NCI-H82 (cell line): ENCODE data around the gene OR10J1.
"Not testable (repeated sequence)": the region's sequence is repeated elsewhere in the genome, so short reads cannot be mapped to it uniquely, and the experiment has no call there.

ENCODE experiments used
- DNase-seq: peaks from one replicate; lab custom pipeline; 2025; lab: John Stamatoyannopoulos, UW

Gene OR10J1

DNA sequence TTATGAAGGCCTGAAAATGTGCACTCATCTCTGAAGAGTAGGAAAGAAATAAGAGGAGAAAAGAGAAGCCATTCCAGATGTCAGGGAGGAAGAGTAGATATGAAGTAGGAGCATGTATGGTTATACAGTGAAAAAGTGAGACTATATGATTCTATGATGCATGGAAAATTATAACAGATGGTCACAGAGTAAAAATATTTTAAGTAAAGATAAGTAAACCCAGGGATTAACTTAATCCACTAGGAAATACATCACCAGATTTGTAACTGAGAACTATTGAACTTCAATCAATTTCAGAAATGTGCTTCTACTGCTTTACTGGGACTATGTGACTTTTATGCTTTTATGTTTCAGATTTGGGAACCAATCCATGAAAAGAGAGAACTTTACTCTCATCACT is at the start of gene OR10J1:
Gene OR10J1 (plus strand): TSS at position 301 of the 400 bp plus-strand sequence. CDS start 70 bp downstream, at position 371.
- DNase-seq: no peak

DNA sequence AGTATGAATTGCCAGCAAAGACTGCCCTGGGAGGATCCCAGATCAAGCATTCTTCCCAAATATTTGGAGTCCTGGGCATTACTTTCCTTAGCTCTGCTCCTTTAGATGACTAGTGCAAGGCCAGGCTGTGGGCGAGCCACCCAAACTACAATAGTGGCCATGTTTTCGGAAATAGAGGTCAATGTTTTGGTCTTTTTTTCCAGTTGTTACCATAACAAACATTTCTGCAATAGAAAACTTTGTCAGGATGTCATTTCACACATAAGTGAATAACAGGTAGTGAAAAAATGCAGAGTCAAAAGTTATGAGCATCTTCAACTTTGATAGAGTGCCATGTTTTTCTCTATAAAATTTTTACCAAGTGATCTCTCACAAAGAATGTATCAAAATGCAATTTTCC is 32.7 kb upstream of the OR10J1 start:
- DNase-seq: no peak

GRCh38 chr1:159408862-159409400 is 30.6 kb upstream of the OR10J1 start:
- no peak for DNase-seq

GRCh38 chr1:159421821-159422220 is 17.7 kb upstream of the OR10J1 start:
- peak; percentile 30 for DNase-seq

DNA sequence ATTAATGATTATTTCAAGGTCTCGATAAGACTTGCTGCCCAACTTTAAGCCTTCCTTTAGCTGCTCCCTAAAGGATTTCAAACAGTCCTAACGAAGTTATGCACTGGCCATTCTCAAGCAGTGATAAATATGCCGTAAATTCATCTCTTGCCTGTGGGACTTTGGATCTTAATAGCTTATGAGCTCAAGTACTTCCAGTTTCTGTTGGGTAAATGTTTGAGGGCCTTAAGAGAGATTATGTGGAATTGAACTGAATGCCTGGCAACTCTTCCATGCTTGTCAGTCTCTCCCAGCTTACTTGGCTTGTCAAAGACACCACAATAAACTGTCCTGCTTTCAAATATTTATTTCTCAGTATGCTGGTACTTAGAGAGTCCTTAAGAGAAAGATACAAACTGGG is 11.0 kb upstream of the OR10J1 start:
- no peak for DNase-seq

GRCh38 chr1:159429074-159429861 is 10.3 kb upstream of the OR10J1 start:
- DNase-seq: no peak

DNA sequence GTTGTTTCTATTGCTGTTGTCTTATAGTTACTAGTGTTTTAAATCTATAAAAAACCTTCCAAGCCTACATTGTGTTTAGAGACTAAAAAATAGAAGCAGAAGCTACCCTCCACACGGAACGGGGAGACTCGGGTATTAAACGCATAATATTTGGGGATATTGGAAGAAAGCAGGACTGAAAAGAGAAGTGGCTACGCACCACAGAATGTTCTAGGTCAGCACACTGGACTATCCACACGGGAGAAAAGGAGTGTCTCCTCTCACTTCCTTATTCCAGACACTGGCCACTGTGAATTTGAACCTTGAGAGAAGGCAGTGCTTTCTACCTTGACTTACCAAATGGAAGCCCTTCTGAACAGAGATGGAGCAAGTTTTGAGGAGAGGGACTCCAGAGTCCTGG is 8.5 kb upstream of the OR10J1 start:
- no peak for DNase-seq

DNA sequence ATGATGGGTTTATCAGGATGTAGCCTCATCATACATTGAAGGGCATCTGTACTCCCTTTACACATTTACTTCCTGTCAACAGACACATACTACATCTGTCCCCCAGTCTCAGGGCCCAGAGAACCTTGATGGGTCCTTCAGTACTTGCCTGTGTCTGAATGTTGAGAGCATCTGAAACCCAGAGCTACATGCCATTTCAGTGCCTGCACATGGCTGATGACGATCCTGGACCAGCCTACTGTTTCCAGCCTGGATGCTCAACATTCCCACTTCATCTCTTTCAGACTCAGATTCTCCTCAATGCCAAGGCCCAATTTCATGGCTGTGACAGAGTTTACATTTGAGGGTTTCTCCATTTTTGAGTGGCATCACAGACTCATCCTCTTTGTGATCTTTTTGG is 7.6 kb upstream of the OR10J1 start, which contains the start of gene OR10J4:
Gene OR10J4 (plus strand): TSS at position 301 of the 400 bp plus-strand sequence.
- no peak for DNase-seq

DNA sequence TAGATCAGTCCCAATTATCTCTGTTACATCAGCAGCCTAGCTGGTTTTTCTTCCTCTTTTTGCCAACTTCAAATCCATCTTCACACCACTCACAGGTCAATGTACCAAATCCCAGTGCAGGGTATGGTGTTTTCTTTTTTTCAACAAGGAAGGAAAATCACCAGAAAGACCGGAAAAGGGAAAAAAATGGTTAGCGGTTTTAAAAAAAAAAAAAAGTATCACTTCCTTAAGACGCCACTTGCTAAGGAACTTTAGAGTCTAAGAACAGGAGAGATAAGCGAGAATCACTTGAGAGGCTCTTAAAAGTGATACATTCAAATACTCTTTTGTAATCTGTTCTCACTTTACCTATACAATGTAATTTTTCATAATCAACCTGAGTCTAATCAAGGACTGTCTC is 3.1 kb upstream of the OR10J1 start:
- DNase-seq: no peak

- no peak for DNase-seq
Measured at GRCh38 chr1:159441360-159441759, 1.8 kb downstream of the OR10J1 start.

GRCh38 chr1:159442428-159442827 is 2.9 kb downstream of the OR10J1 start:
- DNase-seq: no peak

GRCh38 chr1:159443066-159443750 is 3.7 kb downstream of the OR10J1 start:
- no peak for DNase-seq

DNA sequence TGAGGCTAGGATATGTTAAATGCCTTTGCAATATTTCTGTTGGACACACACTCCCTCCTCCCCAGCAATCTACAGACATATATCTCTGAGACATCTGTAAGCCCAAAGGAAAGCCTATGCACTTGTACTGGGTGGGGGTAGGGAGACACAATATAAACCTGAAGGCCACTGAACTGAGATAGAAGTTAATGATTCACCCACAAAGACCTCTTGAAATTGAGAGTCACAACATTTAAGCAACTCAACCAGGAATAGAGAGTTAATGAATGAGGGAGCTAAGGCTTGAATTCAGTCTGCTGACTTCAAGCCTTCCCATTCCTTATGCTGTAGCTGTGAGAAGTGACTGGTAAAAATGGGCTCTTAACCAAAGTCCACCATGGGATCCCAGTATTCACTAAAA is 5.0 kb downstream of the OR10J1 start:
- no peak for DNase-seq

DNA sequence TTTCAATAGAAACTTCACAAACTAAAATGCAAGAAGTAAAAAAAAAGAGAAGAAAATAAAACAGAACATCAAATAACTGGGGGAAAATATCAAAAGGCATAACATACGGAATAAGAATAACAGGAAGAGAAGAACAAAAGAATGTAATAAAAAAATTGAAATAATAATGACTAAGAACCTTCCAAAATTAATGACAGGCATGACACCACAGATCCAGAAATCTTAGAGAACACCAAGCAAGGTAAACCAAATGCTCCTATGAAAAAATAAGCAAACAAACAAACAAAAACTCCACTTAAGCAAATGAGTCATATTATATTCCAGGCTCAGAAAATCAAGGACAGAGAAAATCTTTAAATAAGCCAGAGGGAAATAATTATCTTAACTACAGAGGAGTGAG is 8.7 kb downstream of the OR10J1 start:
- DNase-seq: no peak

- not testable (repeated sequence) for DNase-seq
Measured at GRCh38 chr1:159449605-159450004, 10.1 kb downstream of the OR10J1 start.

DNA sequence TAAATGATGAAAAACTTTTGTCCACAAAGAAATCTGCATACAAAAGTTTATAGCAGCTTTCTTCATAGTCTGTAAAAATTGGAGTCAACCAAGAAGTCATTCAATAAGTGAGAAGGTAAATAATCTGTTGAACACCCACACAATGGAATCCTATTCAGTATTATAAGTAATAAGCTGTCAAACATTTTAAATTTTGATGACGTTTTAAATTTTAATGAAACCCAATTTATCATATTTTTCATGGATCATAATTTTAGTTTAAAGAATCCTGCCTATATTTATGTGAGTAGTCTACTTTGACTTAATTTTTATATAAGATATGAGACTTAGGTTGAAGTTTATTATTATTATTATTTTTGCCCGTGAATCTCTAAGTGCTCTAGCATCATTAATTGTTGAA is 20.0 kb downstream of the OR10J1 start:
- DNase-seq: no peak

- DNase-seq: no peak
Measured at GRCh38 chr1:159465191-159465603, 25.7 kb downstream of the OR10J1 start.

DNA sequence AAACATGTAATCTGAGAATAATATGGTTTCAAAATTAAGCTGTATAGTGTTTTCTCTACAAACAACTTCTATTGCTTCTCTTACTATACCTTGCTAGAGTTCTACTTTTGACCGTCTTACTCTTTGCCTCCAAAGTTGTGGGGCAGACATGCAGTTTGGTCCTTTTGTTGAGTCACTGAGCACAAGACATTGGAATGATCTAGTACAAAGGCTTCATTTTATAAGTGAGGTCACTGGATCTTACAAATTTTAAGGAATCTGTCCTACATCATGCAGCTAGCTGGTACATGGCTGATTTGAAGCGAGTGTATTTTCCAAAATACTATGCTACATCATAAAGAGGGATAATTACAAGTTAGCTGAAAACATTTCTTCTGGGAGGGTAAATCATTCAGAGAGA is 28.8 kb downstream of the OR10J1 start:
- DNase-seq: no peak

GRCh38 chr1:159469921-159470533 is 30.5 kb downstream of the OR10J1 start:
- DNase-seq: no peak

- DNase-seq: no peak
Measured at GRCh38 chr1:159473335-159473734, 33.8 kb downstream of the OR10J1 start.

DNA sequence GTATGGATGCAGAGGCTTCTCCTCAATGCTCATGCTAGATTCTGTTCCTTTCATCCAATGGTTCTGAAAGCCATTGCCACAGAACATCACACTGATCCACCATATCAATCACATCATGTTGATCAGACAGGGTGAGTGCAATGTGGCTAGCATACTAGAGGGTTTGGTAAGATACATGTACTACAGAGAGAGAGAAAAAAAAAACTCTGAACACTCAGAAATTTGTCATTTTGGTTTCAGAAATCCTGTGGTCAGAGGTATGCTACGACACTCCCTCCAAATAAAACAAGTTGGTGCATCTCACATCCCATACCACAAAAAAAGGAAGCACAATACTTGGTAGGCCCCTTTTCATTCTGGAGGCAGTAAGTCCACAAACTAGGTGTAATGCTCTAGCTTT is 35.4 kb downstream of the OR10J1 start:
- DNase-seq: no peak

GRCh38 chr1:159483501-159483900 is 44.0 kb downstream of the OR10J1 start:
- no peak for DNase-seq
